KOPT-K1 (cell line): ENCODE measurements around the gene MICOS13.
"Not testable (repeated sequence)": the region's sequence is repeated elsewhere in the genome, so short reads cannot be mapped to it uniquely, and the experiment has no call there.

Experiments used
- H3K27ac ChIP-seq: fragments of 200-600 bp; sonication (generic); 2 replicates; pipeline ENCODE4 v1.5.1; 2016; ENCODE audit warnings: antibody characterized with exemption, mild to moderate bottlenecking, low read depth, low read length; ENCODE audit not compliant: poor library complexity, severe bottlenecking
- H3K36me3 ChIP-seq: fragments of 200-600 bp; sonication (generic); 2 replicates; pipeline ENCODE4 v1.5.1; 2017; ENCODE audit warnings: antibody characterized with exemption, mild to moderate bottlenecking, low read length, moderate library complexity; ENCODE audit not compliant: insufficient read depth
- H3K9me3 ChIP-seq: fragments of 200-600 bp; sonication (generic); 2 replicates; pipeline ENCODE4 v1.5.1; 2017; ENCODE audit warnings: antibody characterized with exemption, low read length, mild to moderate bottlenecking; ENCODE audit not compliant: insufficient read depth, poor library complexity, severe bottlenecking

Gene MICOS13

DNA sequence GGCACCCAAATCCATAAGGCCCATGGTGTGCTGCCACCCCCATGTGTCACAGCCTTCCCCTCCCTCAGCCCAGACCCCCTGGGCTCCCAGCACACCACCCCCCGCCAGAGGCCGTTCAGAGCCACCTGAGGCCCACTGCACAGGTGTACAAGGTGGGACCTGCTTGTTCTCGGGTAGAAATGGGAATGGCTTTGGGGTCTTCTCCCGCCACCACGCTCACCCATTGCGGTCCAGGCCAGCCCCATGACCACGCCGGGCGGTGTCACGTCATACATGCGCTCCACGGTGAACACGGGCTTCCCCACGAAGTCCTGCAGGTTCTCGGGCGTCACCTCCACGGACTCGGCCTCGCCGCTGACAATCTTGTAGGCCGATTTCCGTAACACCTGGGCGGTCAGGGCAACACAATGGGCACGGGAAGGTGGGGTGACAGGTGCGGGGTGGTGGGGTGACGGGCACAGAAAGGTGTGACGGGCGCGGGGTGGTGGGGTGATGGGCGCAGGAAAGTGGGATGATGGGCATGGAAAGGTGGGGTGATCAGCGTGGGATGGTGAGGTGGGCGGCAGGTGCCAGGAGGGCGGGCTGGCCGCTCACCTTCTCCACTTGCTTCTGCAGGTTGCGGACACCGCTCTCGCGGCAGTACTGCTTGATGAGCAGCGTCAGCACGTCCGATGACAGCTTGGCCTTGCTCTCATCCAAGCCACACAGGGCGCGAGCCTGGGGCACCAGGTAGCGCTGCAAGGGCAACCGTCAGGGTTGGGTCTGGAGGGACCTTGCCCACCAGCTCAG lies 14.0 kb upstream of the MICOS13 start:
- Histone ChIP-seq H3K9me3 (no peaks in the 10 kb centered on the region), H3K27ac (no peak overlapping the region), H3K36me3 (peaks cover 86% of the 10 kb centered on the region)

DNA sequence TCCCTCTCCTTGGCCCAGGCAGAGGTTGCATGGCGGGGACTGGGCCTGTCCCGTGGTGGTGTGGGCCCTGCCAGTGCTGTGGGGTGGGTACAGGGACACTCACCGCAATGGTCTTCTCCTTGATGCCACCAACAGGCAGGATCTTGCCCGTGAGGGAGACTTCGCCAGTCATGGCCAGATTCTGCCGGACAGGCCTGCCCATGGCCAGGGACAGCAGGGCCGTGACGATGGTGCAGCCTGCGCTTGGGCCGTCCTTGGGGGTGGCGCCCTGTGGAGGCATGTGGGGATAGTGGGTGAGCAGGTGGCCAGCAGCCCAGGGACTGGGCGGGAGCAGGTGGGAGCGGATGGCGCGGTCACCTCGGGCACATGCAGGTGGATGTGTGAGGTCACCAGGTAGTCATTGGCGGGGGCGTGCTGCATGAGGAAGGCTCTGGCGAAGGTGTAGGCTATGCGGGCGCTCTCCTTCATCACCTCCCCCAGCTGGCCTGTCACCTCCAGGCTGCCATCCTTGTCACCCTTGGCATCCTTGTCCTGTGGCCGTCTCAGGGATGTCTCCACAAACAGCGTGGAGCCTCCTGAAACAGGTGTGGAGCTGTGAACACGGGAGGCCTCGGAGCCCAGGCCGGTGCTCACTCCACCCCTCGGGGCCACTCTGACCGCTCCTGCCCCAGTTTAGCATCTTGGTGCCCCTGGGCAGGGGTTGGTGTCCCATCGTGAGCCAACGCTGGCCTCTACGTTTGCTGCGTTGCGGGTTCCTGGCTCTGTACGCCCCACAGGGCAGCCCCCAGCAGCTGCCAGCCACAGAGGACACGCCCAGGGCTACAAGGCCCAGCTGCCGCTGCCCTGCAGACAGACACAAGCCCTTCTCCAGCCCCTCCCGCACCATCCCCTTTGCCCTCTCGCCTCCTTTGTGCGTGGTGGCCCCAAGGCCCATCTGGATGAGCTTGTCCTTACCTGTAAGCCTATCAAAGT lies 13.2 kb upstream of the MICOS13 start:
- H3K36me3 ChIP-seq = peaks cover 78% of the 10 kb centered on the region
- no peak overlapping the region for H3K27ac ChIP-seq
- H3K9me3 ChIP-seq = no peaks in the 10 kb centered on the region

DNA sequence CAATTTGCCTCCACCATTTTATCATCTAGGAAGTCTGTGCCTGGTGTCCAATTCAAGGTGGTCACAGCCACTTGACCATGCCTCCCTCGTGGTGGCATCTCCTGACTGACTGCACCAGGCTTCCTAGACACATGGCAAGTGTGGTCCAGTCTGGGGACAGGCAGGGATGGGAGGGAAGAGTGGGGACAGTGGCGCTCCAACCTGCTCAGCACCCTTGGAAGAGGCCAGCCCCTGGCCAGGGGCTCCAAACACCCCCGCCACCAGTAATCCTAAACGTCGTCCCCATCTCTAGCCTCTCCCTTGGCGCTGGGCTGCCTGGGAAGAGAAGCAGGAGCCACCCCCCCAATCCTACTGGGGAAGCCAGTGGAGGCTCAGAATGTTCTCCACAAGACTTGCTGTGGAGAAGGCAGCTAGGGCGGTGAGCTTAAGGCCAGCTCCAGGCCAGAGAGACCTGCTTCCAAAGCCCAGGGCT lies 12.4 kb upstream of the MICOS13 start:
- Histone ChIP-seq H3K36me3 (peaks cover 70% of the 10 kb centered on the region), H3K9me3 (no peaks in the 10 kb centered on the region), H3K27ac (no peak overlapping the region)

DNA sequence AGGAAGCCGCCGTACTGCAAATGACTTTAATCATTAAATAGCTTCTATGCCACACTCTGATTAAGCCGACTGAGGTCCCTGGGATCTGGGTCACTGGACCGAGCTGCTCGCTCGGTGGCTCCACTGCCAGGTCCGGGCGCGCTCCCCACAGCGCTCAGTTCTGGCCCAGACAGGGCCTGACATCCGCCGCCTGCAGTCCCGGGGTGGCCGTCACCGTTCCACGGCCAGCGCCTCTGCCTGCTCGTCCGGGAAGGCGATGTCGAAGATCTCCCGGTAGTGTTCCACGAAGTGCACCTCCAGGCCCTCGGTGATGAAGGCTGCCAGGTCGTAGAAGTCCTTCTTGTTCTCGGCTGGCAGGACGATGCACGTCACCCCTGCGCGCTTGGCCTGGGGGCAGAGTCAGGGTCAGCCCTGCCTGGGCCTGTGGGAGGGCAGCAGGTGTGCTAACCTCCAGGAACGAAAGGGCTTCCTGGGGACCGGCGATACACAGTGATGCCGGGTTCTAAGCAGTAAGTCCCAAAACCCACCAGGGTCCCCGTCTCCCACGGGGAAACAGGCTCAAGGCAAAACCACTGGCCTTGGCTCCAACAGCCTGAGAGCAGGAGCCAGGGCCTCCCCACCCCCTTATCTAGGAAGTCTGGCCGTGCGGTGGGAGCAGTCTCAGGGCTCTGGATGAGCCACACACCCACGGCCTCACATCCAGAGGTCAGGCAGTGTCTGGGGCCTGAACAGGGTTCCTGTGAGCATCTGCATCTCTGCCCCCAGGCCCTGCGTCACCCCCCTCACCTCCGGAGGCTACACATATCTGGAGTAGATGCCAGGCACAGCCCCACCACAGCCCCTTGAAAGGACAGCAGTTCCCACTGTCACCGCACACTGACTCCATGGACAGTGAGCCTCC lies 11.8 kb upstream of the MICOS13 start:
- H3K36me3 ChIP-seq = peaks cover 63% of the 10 kb centered on the region
- H3K9me3 ChIP-seq = no peaks in the 10 kb centered on the region
- peak overlapping the region; percentile 94 for H3K27ac ChIP-seq

DNA sequence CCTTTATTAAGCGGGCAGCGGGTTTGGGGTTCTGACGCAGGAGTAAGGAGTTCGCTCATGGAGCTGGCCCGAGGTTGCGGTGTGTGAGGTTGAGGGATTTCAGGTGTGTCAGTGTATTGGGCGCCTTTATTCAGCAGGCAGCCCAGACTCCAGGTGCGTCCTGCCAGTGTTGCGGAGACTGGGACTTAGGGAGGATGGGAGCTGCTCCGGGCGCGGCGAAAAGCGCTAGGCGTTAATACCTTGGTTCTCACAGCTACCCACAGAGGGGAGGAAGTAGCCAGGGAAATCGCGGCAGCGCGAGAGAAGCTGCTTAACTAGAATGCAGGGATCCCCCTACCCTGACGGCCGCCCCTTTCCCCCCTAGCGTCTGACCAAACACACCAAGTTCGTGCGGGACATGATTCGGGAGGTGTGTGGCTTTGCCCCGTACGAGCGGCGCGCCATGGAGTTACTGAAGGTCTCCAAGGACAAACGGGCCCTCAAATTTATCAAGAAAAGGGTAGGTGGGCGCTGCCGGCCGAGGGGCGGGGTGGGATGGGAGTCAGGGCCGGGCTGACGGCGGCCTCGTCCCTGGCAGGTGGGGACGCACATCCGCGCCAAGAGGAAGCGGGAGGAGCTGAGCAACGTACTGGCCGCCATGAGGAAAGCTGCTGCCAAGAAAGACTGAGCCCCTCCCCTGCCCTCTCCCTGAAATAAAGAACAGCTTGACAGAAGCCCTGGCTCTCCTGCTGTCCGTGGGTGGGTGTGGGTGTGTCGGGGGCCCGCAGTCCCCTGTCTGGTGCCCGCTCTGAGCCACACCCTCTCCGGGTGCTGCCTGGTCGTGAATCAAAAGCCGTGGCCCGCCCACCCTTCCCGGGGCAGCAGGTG lies 10.9 kb upstream of the MICOS13 start:
- H3K9me3 ChIP-seq = no peaks in the 10 kb centered on the region
- H3K36me3 ChIP-seq = peaks cover 55% of the 10 kb centered on the region
- peak overlapping the region; percentile 94 for H3K27ac ChIP-seq

DNA sequence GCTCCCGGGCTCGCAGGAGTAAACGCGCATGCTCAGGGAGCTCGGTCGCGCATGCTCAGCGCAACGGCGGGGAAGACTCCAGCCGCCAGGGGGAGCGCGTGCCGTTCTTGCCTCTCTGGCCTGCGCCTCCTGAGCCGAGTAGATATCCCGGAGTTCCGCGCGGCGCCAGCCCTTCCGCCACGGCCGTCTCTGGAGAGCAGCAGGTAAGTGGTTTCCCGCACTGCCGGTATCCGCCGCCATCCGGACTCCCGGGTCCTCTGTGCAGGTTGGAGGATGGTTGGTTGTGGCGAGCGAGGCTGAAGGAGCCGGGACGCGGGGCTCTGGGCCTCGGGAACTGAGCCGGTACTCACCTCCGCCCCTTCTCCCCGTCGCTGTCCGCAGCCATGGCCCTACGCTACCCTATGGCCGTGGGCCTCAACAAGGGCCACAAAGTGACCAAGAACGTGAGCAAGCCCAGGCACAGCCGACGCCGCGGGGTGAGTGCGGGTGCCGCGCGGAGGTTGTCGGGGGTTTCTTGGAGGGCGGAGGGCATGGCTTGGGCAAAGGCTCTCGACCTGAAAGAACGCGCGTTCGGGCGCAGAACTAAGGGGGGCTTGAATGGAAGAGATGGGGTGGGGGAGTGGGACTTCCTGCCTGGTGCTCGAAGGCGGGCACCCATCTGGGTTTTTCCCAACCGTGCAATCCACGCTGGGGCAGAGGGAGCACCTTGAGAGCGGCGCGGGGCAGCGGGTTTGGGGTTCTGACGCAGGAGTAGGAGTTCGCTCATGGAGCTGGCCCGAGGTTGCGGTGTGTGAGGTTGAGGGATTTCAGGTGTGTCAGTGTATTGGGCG lies 10.0 kb upstream of the MICOS13 start, which contains the start of gene RPL36:
Gene RPL36, plus strand, starts transcription at position 171 of the 830 bp plus-strand sequence. Its CDS starts 213 bp downstream, at position 384.
- peaks cover 46% of the 10 kb centered on the region for H3K36me3 ChIP-seq
- H3K27ac ChIP-seq = peak within 1 kb of the TSS; percentile 94
- no peaks in the 10 kb centered on the region for H3K9me3 ChIP-seq

DNA sequence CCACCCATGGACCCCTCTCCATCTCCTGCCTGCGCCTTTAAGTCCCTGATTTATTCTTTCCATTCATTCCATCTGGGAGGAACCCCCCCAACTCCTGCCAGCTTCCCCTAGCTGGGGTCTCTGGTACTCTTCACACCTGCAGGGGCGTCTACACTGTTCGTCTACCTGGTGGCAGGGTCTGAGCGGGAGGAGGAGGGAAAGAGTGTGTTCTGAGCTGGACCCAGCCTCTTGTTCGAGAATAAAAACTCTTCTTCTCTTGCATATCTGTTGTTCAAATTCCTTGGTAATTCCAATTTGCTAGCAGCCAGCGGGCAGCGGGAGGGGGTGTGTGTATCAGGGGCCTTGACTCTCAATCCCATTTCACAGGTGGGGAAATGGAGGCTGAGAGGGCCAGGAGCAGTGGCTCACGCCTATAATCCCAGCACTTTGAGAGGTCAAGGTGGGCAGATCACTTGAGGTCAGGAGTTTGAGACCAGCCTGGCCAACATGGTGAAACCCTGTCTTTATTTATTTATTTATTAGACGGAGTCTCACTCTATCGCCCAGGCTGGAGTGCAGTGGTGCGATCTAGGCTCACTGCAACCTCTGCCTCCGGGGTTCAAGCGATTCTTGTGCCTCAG lies 8.1 kb upstream of the MICOS13 start:
- not testable (repeated sequence) for H3K9me3 ChIP-seq, H3K27ac ChIP-seq
- peaks cover 26% of the 10 kb centered on the region for H3K36me3 ChIP-seq

DNA sequence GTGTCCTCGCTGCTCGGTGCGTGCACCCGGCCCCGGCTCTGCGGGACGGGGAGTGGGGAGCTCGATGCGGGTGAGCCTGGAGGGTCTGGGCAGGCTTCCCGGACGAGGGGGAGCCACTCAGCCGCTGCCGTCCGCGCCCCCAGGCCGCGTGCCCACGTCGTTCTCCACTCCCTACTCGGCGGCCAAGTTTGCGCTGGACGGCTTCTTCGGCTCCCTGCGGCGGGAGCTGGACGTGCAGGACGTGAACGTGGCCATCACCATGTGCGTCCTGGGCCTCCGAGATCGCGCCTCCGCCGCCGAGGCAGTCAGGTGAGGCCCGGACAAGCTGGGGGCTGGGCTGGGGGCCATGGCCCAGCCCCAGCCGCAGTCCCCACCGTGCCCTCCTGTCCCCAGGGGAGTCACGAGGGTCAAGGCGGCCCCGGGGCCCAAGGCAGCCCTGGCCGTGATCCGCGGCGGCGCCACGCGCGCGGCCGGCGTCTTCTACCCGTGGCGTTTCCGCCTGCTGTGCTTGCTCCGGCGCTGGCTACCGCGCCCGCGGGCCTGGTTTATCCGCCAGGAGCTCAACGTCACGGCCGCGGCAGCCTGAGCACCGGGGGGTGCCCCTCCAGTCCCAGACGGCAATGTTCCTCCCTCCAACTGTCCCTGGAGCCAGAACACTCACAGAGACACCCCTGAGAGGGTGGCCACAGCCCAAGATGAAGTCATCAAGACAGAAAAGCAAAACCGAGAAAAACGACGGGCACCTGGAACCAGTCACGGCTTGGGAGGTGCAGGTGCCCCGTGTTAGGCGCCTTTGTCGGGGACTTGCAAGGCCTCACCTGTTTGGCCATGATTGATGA lies 7.3 kb upstream of the MICOS13 start:
- Histone ChIP-seq H3K36me3 (peaks cover 18% of the 10 kb centered on the region), H3K9me3 (no peaks in the 10 kb centered on the region), H3K27ac (no peak overlapping the region)

DNA sequence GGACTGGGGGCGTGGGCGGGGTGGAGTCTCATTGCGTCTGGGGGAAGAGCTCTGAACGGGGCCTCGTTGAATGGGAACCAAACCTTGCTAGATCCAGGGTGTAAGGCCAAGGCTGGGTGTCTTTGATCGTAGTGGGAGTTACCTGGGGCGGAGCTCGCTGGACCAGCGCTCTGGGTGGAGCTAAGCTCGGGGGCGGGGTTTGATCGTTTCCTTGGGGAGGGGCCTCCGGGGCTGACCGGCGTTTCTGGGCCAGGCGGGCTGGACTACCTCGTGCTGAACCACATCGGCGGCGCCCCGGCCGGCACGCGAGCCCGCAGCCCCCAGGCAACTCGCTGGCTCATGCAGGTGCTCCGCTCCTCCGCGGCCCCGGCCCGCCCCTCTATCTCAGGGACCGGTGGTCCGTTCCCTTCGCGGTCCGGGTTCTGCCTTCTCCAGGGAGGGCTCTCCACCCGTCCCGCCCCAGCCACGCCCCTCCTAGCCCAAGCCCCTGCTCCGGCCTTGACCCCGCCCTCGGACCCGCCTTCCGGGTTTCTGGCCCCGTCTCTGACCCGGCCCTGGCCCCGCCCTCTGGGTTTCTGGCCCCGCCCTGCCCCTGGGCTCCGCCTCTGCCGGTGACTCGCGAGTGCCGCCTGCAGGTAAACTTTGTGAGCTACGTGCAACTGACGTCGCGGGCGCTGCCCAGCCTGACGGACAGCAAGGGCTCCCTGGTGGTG lies 6.5 kb upstream of the MICOS13 start:
- H3K9me3 ChIP-seq = no peaks in the 10 kb centered on the region
- peak overlapping the region; percentile 43 for H3K27ac ChIP-seq

DNA sequence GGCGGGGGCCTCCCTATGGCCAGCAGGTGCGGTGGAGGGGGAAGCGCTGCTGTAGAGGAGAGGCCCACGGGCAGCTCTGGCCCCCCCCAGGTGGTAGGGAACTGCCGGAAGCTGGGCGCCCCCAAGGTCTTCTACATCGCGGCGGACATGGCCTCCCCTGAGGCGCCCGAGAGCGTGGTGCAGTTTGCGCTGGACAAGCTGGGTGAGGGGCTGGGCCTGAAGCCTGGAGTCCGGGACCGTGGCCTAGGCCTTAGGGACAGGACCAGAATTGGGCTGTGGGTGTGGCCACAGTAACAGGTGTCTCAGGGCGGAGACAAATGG lies 6.0 kb upstream of the MICOS13 start:
- H3K9me3 ChIP-seq = no peaks in the 10 kb centered on the region
- H3K27ac ChIP-seq = peak overlapping the region; percentile 43
- peaks cover 6% of the 10 kb centered on the region for H3K36me3 ChIP-seq

More for the DNA sequence above, 6.5 kb upstream of the MICOS13 start:
- H3K36me3 ChIP-seq = peaks cover 11% of the 10 kb centered on the region

DNA sequence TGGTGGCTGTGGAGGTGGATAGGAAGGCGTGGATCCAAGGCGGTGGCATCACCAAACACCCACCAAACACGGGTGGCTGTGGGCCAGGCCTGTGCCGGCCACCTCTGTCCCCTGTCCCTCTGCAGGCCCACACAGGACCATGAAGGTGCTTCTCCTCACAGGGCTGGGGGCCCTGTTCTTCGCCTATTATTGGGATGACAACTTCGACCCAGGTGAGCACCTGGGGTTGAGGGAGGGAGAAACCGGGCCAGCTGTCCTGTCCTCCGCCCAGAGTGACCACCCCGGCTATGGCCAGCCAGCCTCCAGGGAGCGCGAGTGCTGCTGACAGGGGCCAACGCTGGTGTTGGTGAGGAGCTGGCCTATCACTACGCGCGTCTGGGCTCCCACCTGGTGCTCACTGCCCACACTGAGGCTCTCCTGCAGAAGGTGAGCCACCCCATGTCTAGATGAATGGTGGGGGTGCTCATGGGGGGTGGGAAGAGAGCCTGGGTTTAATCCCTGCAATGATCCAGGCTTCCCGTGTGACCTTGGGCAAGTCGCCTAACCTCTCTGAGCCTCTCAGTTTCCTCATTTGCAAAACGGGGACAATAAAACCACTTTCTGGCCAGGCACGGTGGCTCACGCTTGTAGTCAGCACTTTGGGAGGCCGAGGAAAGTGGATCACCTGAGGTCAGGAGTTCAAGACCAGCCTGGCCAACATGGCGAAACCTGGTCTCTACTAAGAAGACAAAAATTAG lies 4.5 kb upstream of the MICOS13 start:
- Histone ChIP-seq H3K36me3 (no peaks in the 10 kb centered on the region), H3K9me3 (no peaks in the 10 kb centered on the region), H3K27ac (no peak overlapping the region)
